ENCODE data around the gene ZNF785.

DNA sequence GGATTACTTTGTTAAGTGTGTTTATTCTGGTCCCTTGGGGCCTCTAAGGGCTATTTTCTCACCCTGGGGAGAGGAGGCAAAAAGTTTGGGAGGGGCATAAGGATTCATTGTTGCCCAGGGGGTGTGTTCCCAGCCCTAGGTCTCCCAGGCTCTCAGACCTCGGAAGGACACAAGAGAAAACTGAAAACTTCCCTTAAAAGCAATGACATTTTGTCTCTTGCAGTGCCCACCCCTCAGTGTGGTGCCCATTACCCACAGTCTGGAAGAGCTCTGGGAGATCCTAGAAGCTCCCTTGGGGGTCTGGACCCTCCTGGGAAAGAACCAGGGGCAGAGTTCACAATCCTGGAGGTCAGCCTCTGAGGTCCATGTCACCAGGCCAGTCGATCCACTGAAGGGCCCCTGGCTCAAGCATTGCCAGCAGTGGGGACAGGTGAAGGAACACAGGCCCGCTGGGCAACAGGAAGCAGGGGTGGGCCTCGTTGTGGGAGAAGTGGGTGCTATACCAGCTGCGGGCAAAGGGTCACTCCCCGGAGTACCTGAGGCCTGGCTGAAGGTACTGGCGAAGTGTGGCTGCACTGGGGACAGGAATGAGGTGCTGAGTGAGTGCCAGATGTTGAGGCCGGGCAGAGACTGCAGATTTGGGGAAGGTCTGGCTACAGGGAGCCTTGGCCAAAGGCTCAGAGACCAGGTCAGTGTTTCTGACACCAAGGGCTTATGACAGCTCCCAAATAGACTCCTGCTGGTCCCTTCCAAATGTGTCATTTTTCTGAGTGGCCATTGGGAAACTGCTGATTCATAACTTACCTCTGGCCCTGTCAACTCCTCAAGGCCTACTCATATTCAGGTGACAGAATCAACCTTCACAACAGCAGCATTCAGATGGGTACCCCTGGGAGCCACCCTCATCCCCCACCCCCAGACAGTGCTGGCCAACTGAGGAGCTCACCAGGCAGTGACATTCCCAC lies 46.2 kb downstream of the ZNF785 start:
- no peak for TF ChIP-seq ZBTB21 (CRISPR knock-in tag; IDR thresholded peaks at IDR 0.05)
- no peak for TF ChIP-seq ZNF550 (CRISPR knock-in tag; IDR thresholded peaks at IDR 0.05; ENCODE audit: borderline replicate concordance)
- TF ChIP-seq, protein P1, sequence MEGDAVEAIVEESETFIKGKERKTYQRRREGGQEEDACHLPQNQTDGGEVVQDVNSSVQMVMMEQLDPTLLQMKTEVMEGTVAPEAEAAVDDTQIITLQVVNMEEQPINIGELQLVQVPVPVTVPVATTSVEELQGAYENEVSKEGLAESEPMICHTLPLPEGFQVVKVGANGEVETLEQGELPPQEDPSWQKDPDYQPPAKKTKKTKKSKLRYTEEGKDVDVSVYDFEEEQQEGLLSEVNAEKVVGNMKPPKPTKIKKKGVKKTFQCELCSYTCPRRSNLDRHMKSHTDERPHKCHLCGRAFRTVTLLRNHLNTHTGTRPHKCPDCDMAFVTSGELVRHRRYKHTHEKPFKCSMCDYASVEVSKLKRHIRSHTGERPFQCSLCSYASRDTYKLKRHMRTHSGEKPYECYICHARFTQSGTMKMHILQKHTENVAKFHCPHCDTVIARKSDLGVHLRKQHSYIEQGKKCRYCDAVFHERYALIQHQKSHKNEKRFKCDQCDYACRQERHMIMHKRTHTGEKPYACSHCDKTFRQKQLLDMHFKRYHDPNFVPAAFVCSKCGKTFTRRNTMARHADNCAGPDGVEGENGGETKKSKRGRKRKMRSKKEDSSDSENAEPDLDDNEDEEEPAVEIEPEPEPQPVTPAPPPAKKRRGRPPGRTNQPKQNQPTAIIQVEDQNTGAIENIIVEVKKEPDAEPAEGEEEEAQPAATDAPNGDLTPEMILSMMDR (CRISPR knock-in tag; IDR thresholded peaks at IDR 0.05): no peak; the same call in 1 of the 2 replicates
- TF ChIP-seq, protein P2, sequence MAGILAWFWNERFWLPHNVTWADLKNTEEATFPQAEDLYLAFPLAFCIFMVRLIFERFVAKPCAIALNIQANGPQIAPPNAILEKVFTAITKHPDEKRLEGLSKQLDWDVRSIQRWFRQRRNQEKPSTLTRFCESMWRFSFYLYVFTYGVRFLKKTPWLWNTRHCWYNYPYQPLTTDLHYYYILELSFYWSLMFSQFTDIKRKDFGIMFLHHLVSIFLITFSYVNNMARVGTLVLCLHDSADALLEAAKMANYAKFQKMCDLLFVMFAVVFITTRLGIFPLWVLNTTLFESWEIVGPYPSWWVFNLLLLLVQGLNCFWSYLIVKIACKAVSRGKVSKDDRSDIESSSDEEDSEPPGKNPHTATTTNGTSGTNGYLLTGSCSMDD (CRISPR knock-in tag; IDR thresholded peaks at IDR 0.05): no peak
- TF ChIP-seq SRF (IDR thresholded peaks at IDR 0.05; ENCODE audit: low read depth, low read length): no peak
- no peak for TF ChIP-seq SALL1 (CRISPR knock-in tag; IDR thresholded peaks at IDR 0.05)
- TF ChIP-seq, protein P3, sequence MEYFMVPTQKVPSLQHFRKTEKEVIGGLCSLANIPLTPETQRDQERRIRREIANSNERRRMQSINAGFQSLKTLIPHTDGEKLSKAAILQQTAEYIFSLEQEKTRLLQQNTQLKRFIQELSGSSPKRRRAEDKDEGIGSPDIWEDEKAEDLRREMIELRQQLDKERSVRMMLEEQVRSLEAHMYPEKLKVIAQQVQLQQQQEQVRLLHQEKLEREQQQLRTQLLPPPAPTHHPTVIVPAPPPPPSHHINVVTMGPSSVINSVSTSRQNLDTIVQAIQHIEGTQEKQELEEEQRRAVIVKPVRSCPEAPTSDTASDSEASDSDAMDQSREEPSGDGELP (IDR thresholded peaks at IDR 0.05; ENCODE audit: borderline replicate concordance, low read depth): no peak
- TF ChIP-seq KMT2B (CRISPR knock-in tag; IDR thresholded peaks at IDR 0.05): no peak
